ENCODE measurements around the gene BAG2.

Gene BAG2

DNA sequence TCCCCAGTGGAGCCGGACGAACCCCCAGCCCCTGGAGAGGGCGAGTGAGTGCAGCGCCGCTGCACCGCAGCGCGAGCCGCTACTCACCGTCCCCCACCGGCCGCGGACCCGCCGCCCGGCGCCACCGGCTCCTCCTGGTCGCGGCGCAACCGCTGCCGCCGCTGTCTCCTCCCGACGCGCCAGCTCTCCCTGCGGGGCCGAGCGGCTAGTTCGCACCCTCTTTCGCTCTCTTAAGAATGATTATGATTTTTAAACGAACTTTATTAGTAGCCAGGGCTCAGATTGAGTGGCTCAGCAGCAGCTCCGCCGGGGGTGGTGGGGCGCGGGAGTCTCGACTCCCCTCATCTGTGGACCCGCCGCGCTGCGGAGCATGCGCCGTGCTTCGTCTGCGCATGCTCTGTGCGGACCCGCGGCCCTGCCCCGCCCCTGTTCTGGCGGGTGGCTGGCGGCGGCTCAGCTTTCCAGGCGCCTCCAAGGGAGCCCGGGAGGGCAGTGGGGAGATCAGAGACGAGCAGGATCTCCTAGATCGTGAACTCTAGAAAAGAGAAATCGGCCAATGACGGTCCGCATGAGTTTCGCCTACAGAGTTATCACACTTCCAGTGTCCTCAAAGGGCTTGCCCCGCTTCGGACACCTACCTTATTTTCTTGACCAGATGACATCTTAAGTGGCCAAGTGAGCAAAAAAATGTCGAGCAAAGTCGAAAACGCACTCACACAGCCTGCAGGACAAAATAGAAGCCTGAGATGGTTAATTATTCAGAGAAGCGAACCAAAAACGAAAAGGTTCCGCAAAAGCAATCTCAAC, 50.0 kb downstream of the BAG2 start, which contains the start of gene RAB23:
Gene RAB23, minus strand, starts transcription at position 372 of the 807 bp plus-strand sequence. CDS start 11,927 bp downstream, outside the sequence.
- DNase-seq, result peak; percentile 78

DNA sequence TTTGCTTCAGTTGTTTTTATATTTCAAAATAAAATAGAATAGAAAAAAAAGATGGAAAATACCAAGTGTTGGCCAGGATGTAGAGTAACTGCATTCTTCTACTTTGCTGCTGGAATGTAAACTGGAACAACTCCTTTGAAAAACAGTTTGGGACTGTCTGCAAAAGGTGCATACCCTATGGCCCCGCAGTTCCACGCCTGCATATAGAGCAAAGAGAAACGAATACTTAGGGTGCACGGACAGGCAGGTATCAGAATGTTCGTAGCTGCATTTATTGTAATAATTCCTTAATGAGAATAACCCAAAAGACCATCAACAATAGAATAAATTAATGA, 50.6 kb downstream of the BAG2 start:
- DNase-seq, result no peak

DNA sequence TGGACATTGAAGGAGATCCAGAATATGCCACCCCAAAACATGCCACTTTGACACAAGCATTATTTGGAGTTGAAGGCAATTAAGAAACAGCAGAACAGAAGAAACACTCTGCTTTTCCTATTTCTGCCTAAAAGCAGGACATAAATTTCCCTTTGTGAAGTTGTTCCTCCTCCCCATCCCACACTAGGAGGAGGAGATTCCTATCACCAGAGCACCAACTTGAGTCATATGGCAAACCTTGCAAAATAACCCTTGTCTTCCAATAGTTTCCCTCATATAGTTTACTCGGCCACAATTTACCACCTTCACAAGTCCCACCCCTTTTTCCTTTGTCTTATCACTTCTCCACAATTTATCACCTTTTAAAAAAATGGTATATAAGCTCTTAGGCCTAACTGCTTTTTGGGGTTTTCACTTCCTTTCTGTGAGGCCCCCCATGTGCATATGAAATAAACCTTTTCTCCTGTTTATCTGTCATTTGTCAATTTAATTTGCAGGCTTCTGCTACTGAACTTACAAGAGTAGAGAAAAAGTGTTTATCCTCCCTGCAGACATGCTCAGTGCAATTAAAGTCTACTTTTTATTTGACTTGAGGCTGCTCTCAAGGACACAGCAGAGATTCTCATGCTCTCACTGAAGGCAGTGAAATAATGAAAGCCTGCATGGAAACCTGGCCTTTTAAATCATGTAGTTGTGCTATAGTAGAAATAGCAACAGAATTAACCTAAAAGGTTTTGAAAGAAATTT, 52.8 kb downstream of the BAG2 start:
- no peak for DNase-seq

DNA sequence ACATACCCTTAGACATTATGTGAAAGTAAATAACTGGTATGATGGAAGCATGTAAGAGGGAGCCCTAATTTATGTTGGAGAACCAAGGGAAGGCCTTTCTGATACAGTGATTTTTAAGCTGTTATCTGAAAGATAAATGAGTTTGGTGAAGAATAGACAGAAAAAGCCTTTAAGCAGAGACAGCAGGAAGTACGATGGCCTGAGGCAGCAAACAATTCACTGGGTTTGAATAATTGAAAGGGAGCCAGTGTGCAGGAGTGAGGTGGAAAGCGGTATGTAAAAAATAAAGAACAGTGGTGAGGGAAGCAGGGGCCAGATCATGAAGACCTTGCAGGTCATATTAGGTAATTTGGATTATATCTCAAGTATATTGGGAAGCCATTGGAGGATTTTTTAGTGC, 54.1 kb downstream of the BAG2 start:
- no peak for DNase-seq

Data from effector CD8-positive, alpha-beta T cell (primary cell).